ENCODE results near the gene SNX25.

Gene SNX25

DNA sequence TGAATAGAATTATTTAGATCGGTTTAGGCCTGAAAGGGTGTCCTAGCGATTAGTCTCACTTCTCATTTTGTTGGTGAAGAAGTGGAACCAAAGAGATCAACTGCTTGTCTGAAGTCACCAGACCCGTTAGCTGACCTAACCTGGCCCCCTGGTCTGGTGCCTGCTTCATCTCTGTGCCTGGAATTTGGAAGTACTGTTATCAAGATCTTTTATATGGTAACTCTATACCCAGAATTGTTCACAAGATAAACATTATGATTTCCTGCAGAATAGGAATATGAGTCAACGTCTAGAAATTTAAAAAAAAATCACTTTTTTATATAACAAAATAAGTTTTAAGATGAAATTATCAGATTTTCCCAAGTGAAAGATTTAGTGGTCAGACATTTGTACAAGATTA, 149.1 kb downstream of the SNX25 start:
- no peaks in the 10 kb centered on the region for H3K79me2 ChIP-seq (ENCODE audit: control insufficient read depth, low read length)
- H3K9me3 ChIP-seq (ENCODE audit: control insufficient read depth, insufficient read depth, low read length), result no peaks in the 10 kb centered on the region
- no peaks in the 10 kb centered on the region for H3K4me1 ChIP-seq (ENCODE audit: control insufficient read depth, low read length)
- no peak for TF ChIP-seq CTCF (IDR thresholded peaks at IDR 0.05; ENCODE audit: low read depth, low read length, poor library complexity, severe bottlenecking)
- no peak for TF ChIP-seq EZH2phosphoT487 (IDR thresholded peaks at IDR 0.05; ENCODE audit: borderline replicate concordance, low read length)
- no peaks in the 10 kb centered on the region for H3F3A ChIP-seq (ENCODE audit: control insufficient read depth, insufficient read depth)
- peaks cover 57% of the 10 kb centered on the region for H3K36me3 ChIP-seq (ENCODE audit: control insufficient read depth, low read length)
- H4K20me1 ChIP-seq (ENCODE audit: control insufficient read depth, insufficient read depth, low read depth, low read length), result no peaks in the 10 kb centered on the region
- no peak overlapping the region for H3K4me3 ChIP-seq (ENCODE audit: low read length)
- H3K27me3 ChIP-seq (ENCODE audit: control insufficient read depth, low read length), result no peaks in the 10 kb centered on the region
- H3K4me2 ChIP-seq (ENCODE audit: low read length), result no peak overlapping the region
- no peaks in the 10 kb centered on the region for H3K9me2 ChIP-seq (replicated peaks; ENCODE audit: control insufficient read depth, low read length)
- H3K27ac ChIP-seq (ENCODE audit: low read depth, low read length), result no peak overlapping the region

DNA sequence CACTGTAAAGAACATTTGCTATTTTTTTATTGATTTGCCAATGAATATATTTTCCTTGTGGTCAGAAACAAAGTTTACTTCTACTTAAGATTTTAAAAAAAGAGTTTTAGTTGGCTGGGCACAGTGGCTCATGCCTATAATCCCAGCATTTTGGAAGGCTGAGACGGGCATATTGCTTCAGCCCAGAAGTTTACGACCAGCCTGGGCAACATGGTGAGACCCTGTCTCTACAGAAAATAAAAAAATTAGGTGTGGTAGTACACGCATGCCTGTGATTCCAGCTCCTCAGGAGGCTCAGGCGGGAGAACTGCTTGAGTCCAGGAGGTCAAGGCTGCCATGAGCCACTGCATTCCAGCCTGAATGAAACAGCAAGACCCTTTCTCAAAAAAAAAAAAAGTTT, 149.6 kb downstream of the SNX25 start:
- Histone ChIP-seq H3K9me3 (ENCODE audit: control insufficient read depth, insufficient read depth, low read length) (no peaks in the 10 kb centered on the region), H3K4me2 (ENCODE audit: low read length) (no peak overlapping the region), H4K20me1 (ENCODE audit: control insufficient read depth, insufficient read depth, low read depth, low read length) (no peaks in the 10 kb centered on the region), H3K9me2 (replicated peaks; ENCODE audit: control insufficient read depth, low read length) (no peaks in the 10 kb centered on the region), H3F3A (ENCODE audit: control insufficient read depth, insufficient read depth) (no peaks in the 10 kb centered on the region), H3K4me1 (ENCODE audit: control insufficient read depth, low read length) (no peaks in the 10 kb centered on the region), H3K4me3 (ENCODE audit: low read length) (no peak overlapping the region), H3K27me3 (ENCODE audit: control insufficient read depth, low read length) (no peaks in the 10 kb centered on the region), H3K27ac (ENCODE audit: low read depth, low read length) (no peak overlapping the region), H3K79me2 (ENCODE audit: control insufficient read depth, low read length) (no peaks in the 10 kb centered on the region), H3K36me3 (ENCODE audit: control insufficient read depth, low read length) (peaks cover 55% of the 10 kb centered on the region)
- TF ChIP-seq CTCF (IDR thresholded peaks at IDR 0.05; ENCODE audit: low read depth, low read length, poor library complexity, severe bottlenecking) (no peak), EZH2phosphoT487 (IDR thresholded peaks at IDR 0.05; ENCODE audit: borderline replicate concordance, low read length) (no peak)

- peaks cover 46% of the 10 kb centered on the region for H3K36me3 ChIP-seq (ENCODE audit: control insufficient read depth, low read length)
- H3K79me2 ChIP-seq (ENCODE audit: control insufficient read depth, low read length), result no peaks in the 10 kb centered on the region
- H3K27ac ChIP-seq (ENCODE audit: low read depth, low read length), result no peak overlapping the region
- TF ChIP-seq CTCF (IDR thresholded peaks at IDR 0.05; ENCODE audit: low read depth, low read length, poor library complexity, severe bottlenecking), result no peak
- no peak for TF ChIP-seq EZH2phosphoT487 (IDR thresholded peaks at IDR 0.05; ENCODE audit: borderline replicate concordance, low read length)
- no peaks in the 10 kb centered on the region for H3F3A ChIP-seq (ENCODE audit: control insufficient read depth, insufficient read depth)
- no peak overlapping the region for H3K4me2 ChIP-seq (ENCODE audit: low read length)
- H4K20me1 ChIP-seq (ENCODE audit: control insufficient read depth, insufficient read depth, low read depth, low read length), result no peaks in the 10 kb centered on the region
- H3K27me3 ChIP-seq (ENCODE audit: control insufficient read depth, low read length), result no peaks in the 10 kb centered on the region
- H3K4me1 ChIP-seq (ENCODE audit: control insufficient read depth, low read length), result no peaks in the 10 kb centered on the region
- no peaks in the 10 kb centered on the region for H3K9me3 ChIP-seq (ENCODE audit: control insufficient read depth, insufficient read depth, low read length)
- H3K9me2 ChIP-seq (replicated peaks; ENCODE audit: control insufficient read depth, low read length), result no peaks in the 10 kb centered on the region
- H3K4me3 ChIP-seq (ENCODE audit: low read length), result no peak overlapping the region
Measured at GRCh38 chr4:185359767-185360446, 150.5 kb downstream of the SNX25 start.
